HepG2 (cell line): ENCODE results near the gene PIP4K2B. TPM values are rescaled to one million over a fixed set of nuclear protein-coding genes. Genes with fewer than 3 reads are reported as not detected.

ENCODE experiments used
- BCLAF1 ChIP-seq: fragments of 450-650 bp; IDR thresholded peaks from 2 replicates; pipeline ENCODE4 v1.6.1; 2017; ENCODE audit warnings: mild to moderate bottlenecking
- CC2D1A ChIP-seq: sonication (generic); formaldehyde crosslinking; IDR thresholded peaks from 2 replicates; pipeline ENCODE4 v1.8.1; 2023; ENCODE audit warnings: mild to moderate bottlenecking, missing genetic modification reagents
- E2F5 ChIP-seq: sonication (generic); formaldehyde crosslinking; conservative IDR thresholded peaks from 2 replicates; pipeline ENCODE4 v1.4.0; 2020; ENCODE audit warnings: missing genetic modification reagents
- EED ChIP-seq: sonication (generic); formaldehyde crosslinking; IDR thresholded peaks from 2 replicates; pipeline ENCODE4 v1.5.0; 2020; ENCODE audit warnings: mild to moderate bottlenecking, missing genetic modification reagents
- JARID2 ChIP-seq: sonication (generic); formaldehyde crosslinking; IDR thresholded peaks from 2 replicates; pipeline ENCODE4 v1.8.1; 2023; ENCODE audit warnings: missing genetic modification reagents, inconsistent platforms; ENCODE audit not compliant: insufficient replicate concordance
- KDM3A ChIP-seq: IDR thresholded peaks from 2 replicates; pipeline ENCODE4 v1.6.1; 2018; ENCODE audit warnings: low read depth, missing compliant biosample characterization
- KDM6A ChIP-seq: IDR thresholded peaks from 2 replicates; pipeline ENCODE4 v1.6.1; 2016; ENCODE audit warnings: low read depth
- RFX5 ChIP-seq: IDR thresholded peaks from 2 replicates; pipeline ENCODE4 v1.6.1; 2011; ENCODE audit warnings: low read depth, low read length, improper control_type of control experiment
- RNF2 ChIP-seq: fragments of 450-650 bp; conservative IDR thresholded peaks from 2 replicates; pipeline ENCODE4 v1.6.1; 2016; ENCODE audit warnings: low read depth
- TCF12 ChIP-seq, 2 experiments: fragments of 450-650 bp in 1 of 2; sonication (generic) in 1 of 2; formaldehyde crosslinking in 1 of 2; IDR thresholded peaks; 2 replicates each; pipeline versions ENCODE4 v1.6.1 to v1.8.0; 2017 to 2022; ENCODE audit warnings: antibody characterized with exemption in 1 of 2, mild to moderate bottlenecking in 1 of 2, missing genetic modification reagents in 1 of 2, moderate library complexity in 1 of 2
- ZBTB26 ChIP-seq: IDR thresholded peaks from 2 replicates; pipeline ENCODE4 v1.6.1; 2016; ENCODE audit warnings: missing compliant biosample characterization, missing genetic modification reagents, borderline replicate concordance
- ZBTB40 ChIP-seq, 2 experiments: fragments of 450-650 bp in 1 of 2; sonication (generic) in 1 of 2; formaldehyde crosslinking in 1 of 2; IDR thresholded peaks; 2 replicates each; pipeline versions ENCODE4 v1.6.1 to v1.8.0; 2016 to 2022; ENCODE audit warnings: antibody characterized with exemption in 1 of 2, mild to moderate bottlenecking in 1 of 2, missing genetic modification reagents in 1 of 2
- ZSCAN20 ChIP-seq: sonication (generic); formaldehyde crosslinking; IDR thresholded peaks from 2 replicates; pipeline ENCODE4 v1.4.0; 2020; ENCODE audit warnings: missing genetic modification reagents, mild to moderate bottlenecking, borderline replicate concordance
- polyA plus RNA-seq, 8 experiments: library from polyadenylated mRNA; depleted of rRNA in 3 of 8; stranded (reverse) in 7 of 8; unstranded in 1 of 8; fragments of >200 nt; fragmentation: Illumina TruSeq in 4 of 8; extraction: Trizol in 4 of 8; gene quantifications; 2 replicates each; pipeline versions ENCODE4 v1.2.1 to v1.2.3, GENCODE V29; 2011 to 2016; ENCODE audit warnings: low read depth in 4 of 8, missing spikeins in 1 of 8, mixed read lengths in 1 of 8; ENCODE audit not compliant: insufficient read depth in 1 of 8
- total RNA-seq, 5 experiments: library from RNA; depleted of rRNA; stranded (reverse); fragments of >200 nt; fragmentation: Illumina TruSeq; extraction: Trizol; gene quantifications; 2 replicates each; pipeline ENCODE4 v1.2.3, GENCODE V29; 2016; ENCODE audit warnings: low read depth in 1 of 5

PIP4K2B gene
- total and polyA plus RNA-seq, 2 of the 13 experiments (the other 11 are each of a cell fraction or from before 2014, with no cell fraction given) = 20.4 to 54.0 TPM

- TF ChIP-seq BCLAF1 = no peak
- no peak for TF ChIP-seq RFX5
- peak; percentile 69; the same call in 1 of the 2 replicates for TF ChIP-seq ZBTB26 (CRISPR knock-in tag)
- no peak for TF ChIP-seq CC2D1A
- no peak for TF ChIP-seq JARID2 (CRISPR knock-in tag)
- no peak for TF ChIP-seq KDM3A
- peak; percentile 82; the same call in 1 of the 2 replicates for TF ChIP-seq EED (CRISPR knock-in tag)
- TF ChIP-seq E2F5 (CRISPR knock-in tag) = peak; percentile 11; the same call in 1 of the 2 replicates
- TF ChIP-seq ZSCAN20 = no peak
- no peak for TF ChIP-seq ZBTB40 (IDR thresholded peaks at IDR 0.05)
- TF ChIP-seq ZBTB40 (CRISPR knock-in tag; IDR thresholded peaks at IDR 0.05) = peak; percentile 56; the same call in 1 of the 2 replicates
- no peak for TF ChIP-seq KDM6A
- no peak for TF ChIP-seq TCF12 (IDR thresholded peaks at IDR 0.05)
- peak; percentile 23; the same call in 1 of the 2 replicates for TF ChIP-seq TCF12 (CRISPR knock-in tag; IDR thresholded peaks at IDR 0.05)
- no peak for TF ChIP-seq RNF2
These were observed 499 bp downstream of the PIP4K2B start (continued) for GRCh38 chr17:38798614-38799500.
